Tibial nerve (tissue), 4 donors: ENCODE data around the gene DSC2. TPM values are rescaled to one million over a fixed set of nuclear protein-coding genes. Genes with fewer than 3 reads are reported as not detected.
"Not testable (repeated sequence)": the region's sequence is repeated elsewhere in the genome, so short reads cannot be mapped to it uniquely, and the experiment has no call there.

ENCODE experiments used
- DNase-seq, 2 donors: peaks; one replicate each; pipeline ENCODE4 v3.0.0-alpha.2; 2019; ENCODE audit warnings: low spot score in 2 of 2
- H3K27ac ChIP-seq, 4 donors: fragments of 200-600 bp; sonication (generic) in 3 of 4; one replicate each; pipeline ENCODE4 v1.5.1; 2017 to 2019; ENCODE audit warnings: mild to moderate bottlenecking in 1 of 4
- H3K27me3 ChIP-seq, 2 donors: fragments of 200-600 bp; sonication (generic) in 1 of 2; one replicate each; pipeline versions ENCODE4 v1.5.1 to v1.6.0; 2017 to 2019
- H3K36me3 ChIP-seq, 3 donors: fragments of 200-600 bp; sonication (generic); one replicate each; pipeline ENCODE4 v1.5.1; 2018 to 2019
- H3K4me1 ChIP-seq, 4 donors: fragments of 200-600 bp; sonication (generic) in 3 of 4; one replicate each; pipeline ENCODE4 v1.5.1; 2017 to 2019
- H3K4me3 ChIP-seq, 4 donors: fragments of 200-600 bp; sonication (generic) in 3 of 4; one replicate each; pipeline ENCODE4 v1.5.1; 2017 to 2019; ENCODE audit warnings: mild to moderate bottlenecking in 1 of 4, moderate library complexity in 1 of 4
- H3K9me3 ChIP-seq, 4 donors: fragments of 200-600 bp; sonication (generic) in 3 of 4; one replicate each; pipeline ENCODE4 v1.5.1; 2017 to 2019
- CTCF ChIP-seq, 5 experiments: fragments of 200-600 bp in 3 of 5; fragments of 450-650 bp in 2 of 5; sonication (generic) in 3 of 5; IDR thresholded peaks; one replicate each; pipeline ENCODE4 v1.5.1; 2016 to 2019; ENCODE audit warnings: antibody characterized with exemption in 5 of 5, mild to moderate bottlenecking in 3 of 5, moderate library complexity in 2 of 5
- EP300 ChIP-seq, 2 donors: sonication (generic); formaldehyde crosslinking; IDR thresholded peaks; one replicate each; pipeline ENCODE4 v1.6.1; 2017; ENCODE audit warnings: antibody characterized with exemption in 2 of 2, mild to moderate bottlenecking in 1 of 2
- POLR2A ChIP-seq, 2 donors: fragments of 450-650 bp; IDR thresholded peaks; one replicate each; pipeline ENCODE4 v1.6.1; 2017; ENCODE audit warnings: antibody characterized with exemption in 2 of 2, mild to moderate bottlenecking in 2 of 2, moderate library complexity in 2 of 2
- WGBS, 2 donors: methylation state at CpG; one replicate each; pipeline ENCODE4 v1.1.5; 2018; 5-methylcytosine and 5-hydroxymethylcytosine counted together
- total RNA-seq, 4 donors: library from RNA; depleted of rRNA; stranded (reverse); fragments of >200 nt; gene quantifications; one replicate each; pipeline ENCODE4 v1.1.0, GENCODE V29; 2016

Gene DSC2
- total RNA-seq, 4 donors from 2014 or later, result 2.1 to 3.9 (median 3.2) TPM

- H3K27ac ChIP-seq, result no peak overlapping the region
- H3K9me3 ChIP-seq, result no peaks in the 10 kb centered on the region
- H3K36me3 ChIP-seq, result no peaks in the 10 kb centered on the region
- H3K4me1 ChIP-seq, result peaks cover 0 to 26% (median 0%) of the 10 kb centered on the region in 4 donors
- DNase-seq, result no peak
- TF ChIP-seq CTCF (IDR thresholded peaks at IDR 0.05) (no peak), POLR2A (IDR thresholded peaks at IDR 0.05) (no peak), EP300 (IDR thresholded peaks at IDR 0.05) (no peak)
- peak overlapping the region; percentile 1 to 49 (median 25) for H3K4me3 ChIP-seq
- peaks cover 0 to 54% of the 10 kb centered on the region in 2 donors for H3K27me3 ChIP-seq
- 1% methylated on average over 33 to 47 of the region's 52 CpGs for WGBS, 2 donors
These were observed 60.7 kb downstream of the DSC2 start for GRCh38 chr18:31041271-31042083.

GRCh38 chr18:31040686-31041270 lies 61.4 kb downstream of the DSC2 start:
- WGBS, 2 donors, result 6 to 11% methylated on average over 18 of the region's 18 CpGs
- Histone ChIP-seq H3K36me3 (no peaks in the 10 kb centered on the region), H3K27ac (no peak overlapping the region), H3K4me1 (peaks cover 0 to 26% (median 0%) of the 10 kb centered on the region in 4 donors), H3K4me3 (peak overlapping the region in 2 of 4 donors; percentile 39 to 49), H3K9me3 (no peaks in the 10 kb centered on the region), H3K27me3 (peaks cover 0 to 54% of the 10 kb centered on the region in 2 donors)
- no peak for DNase-seq
- TF ChIP-seq CTCF (IDR thresholded peaks at IDR 0.05) (no peak), EP300 (IDR thresholded peaks at IDR 0.05) (no peak), POLR2A (IDR thresholded peaks at IDR 0.05) (no peak)

DNA sequence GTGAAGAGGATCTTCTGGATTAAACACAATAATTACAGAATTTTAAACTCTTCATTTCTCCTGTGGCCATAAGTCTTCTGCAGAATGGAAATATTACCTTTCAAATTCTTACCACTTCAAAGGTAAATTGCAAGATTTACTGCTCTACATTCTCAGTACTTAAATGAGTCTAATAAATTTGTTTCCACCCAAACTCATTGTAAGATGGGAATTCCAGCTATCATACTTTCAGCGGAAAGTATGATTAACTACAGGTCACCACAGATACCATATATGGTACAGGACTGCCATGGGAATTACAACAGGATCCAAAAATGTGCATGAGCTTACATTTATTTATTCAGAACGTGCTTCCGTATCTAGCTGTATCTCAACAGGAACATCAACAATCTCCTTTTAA lies 62.8 kb downstream of the DSC2 start:
- H3K4me3 ChIP-seq, result no peak overlapping the region
- no peak for DNase-seq
- WGBS, 2 donors, result 74 to 81% methylated on average over 3 of the region's 3 CpGs
- no peaks in the 10 kb centered on the region for H3K9me3 ChIP-seq
- H3K27ac ChIP-seq, result no peak overlapping the region
- peaks cover 0 to 26% (median 0%) of the 10 kb centered on the region in 4 donors for H3K4me1 ChIP-seq
- no peak for TF ChIP-seq POLR2A (IDR thresholded peaks at IDR 0.05)
- TF ChIP-seq CTCF (IDR thresholded peaks at IDR 0.05), result no peak
- TF ChIP-seq EP300 (IDR thresholded peaks at IDR 0.05), result no peak
- peaks cover 0 to 54% of the 10 kb centered on the region in 2 donors for H3K27me3 ChIP-seq
- H3K36me3 ChIP-seq, result no peaks in the 10 kb centered on the region

DNA sequence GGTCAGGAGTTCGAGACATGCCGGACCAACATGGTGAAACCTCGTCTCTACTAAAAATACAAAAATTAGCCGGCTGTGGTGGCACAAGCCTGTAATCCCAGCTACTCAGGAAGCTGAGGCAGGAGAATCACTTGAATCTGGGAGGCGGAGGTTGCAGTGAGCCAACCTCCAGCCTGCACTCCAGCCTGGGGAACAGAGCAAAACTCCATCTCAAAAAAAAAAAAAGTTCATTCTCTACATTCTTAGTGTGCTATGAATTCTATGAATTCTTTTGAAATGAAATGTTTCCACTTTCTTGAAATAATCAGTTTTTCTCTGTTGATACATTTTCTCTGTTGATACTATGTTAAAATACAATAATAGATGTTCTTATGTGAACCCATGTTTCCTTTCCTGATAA lies 64.5 kb downstream of the DSC2 start:
- not testable (repeated sequence) for H3K4me3 ChIP-seq, H3K9me3 ChIP-seq
- 77 to 78% methylated on average over 5 of the region's 5 CpGs for WGBS, 2 donors

DNA sequence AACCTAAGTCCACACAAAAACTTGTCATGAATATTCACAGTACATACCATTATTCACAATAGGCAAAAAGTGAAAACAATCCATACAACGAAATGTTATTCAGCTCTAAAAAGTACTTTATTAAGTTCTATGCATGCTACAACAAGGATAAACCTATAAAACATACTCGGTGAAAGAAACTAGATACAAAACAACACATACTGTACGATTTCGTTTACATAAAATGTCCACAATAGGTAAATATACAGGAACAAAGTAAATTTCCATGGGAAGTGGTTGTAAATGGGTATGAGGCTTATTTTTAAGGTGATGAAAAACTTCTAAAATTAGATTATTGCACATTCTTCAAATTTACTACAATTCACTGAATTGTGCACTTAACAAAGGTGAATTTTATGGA lies 67.7 kb downstream of the DSC2 start:
- H3K9me3 ChIP-seq, result no peaks in the 10 kb centered on the region
- no peak overlapping the region for H3K27ac ChIP-seq
- H3K4me1 ChIP-seq, result no peaks in the 10 kb centered on the region
- H3K27me3 ChIP-seq, result peaks cover 0 to 8% of the 10 kb centered on the region in 2 donors
- WGBS, 2 donors, result 88 to 93% methylated on average over 4 of the region's 4 CpGs
- H3K36me3 ChIP-seq, result no peaks in the 10 kb centered on the region
- TF ChIP-seq EP300 (IDR thresholded peaks at IDR 0.05) (no peak), CTCF (IDR thresholded peaks at IDR 0.05) (no peak), POLR2A (IDR thresholded peaks at IDR 0.05) (no peak)
- no peak overlapping the region for H3K4me3 ChIP-seq
- DNase-seq, result no peak

More for the DNA sequence above, 64.5 kb downstream of the DSC2 start:
- not testable (repeated sequence) for DNase-seq, H3K27ac ChIP-seq, H3K36me3 ChIP-seq
- H3K27me3 ChIP-seq, result peaks cover 0 to 40% of the 10 kb centered on the region in 2 donors
- peaks cover 0 to 22% (median 0%) of the 10 kb centered on the region in 4 donors for H3K4me1 ChIP-seq
